Measurements from ENCODE around the gene RSBN1L. TPM values are rescaled to one million over a fixed set of nuclear protein-coding genes. Genes with fewer than 3 reads are reported as not detected.

Gene RSBN1L
- total RNA-seq, 1 donor from 2014 or later: 27.7 TPM

- Histone ChIP-seq H3K9me3 (no peaks in the 10 kb centered on the region), H3K36me3 (peaks cover 10% of the 10 kb centered on the region), H3K27ac (no peak overlapping the region), H3K4me1 (peaks cover 17% of the 10 kb centered on the region), H3K27me3 (no peaks in the 10 kb centered on the region), H3K4me3 (no peak overlapping the region)
- no peak for TF ChIP-seq CTCF (IDR thresholded peaks at IDR 0.05)
- ATAC-seq (no peak), DNase-seq (no peak)
- intact Hi-C loops (cut with DNase I): loop anchor here (10.0 kb wide), 1 partner anchor 88 kb away; no protein-coding TSS in a partner anchor
These were observed 56.9 kb downstream of the RSBN1L start for GRCh38 chr7:77753173-77753572.

GRCh38 chr7:77757589-77757988, 61.3 kb downstream of the RSBN1L start:
- Histone ChIP-seq H3K27ac (no peak overlapping the region), H3K9me3 (no peaks in the 10 kb centered on the region), H3K36me3 (no peaks in the 10 kb centered on the region), H3K4me1 (peaks cover 15% of the 10 kb centered on the region), H3K4me3 (no peak overlapping the region), H3K27me3 (no peaks in the 10 kb centered on the region)
- no peak for TF ChIP-seq CTCF (IDR thresholded peaks at IDR 0.05)
- ATAC-seq (peak; percentile 52), DNase-seq (no peak)
- intact Hi-C loops (cut with DNase I): loop anchor here (10.0 kb wide), 1 partner anchor 93 kb away; no protein-coding TSS in a partner anchor

GRCh38 chr7:77759294-77759889, 63.1 kb downstream of the RSBN1L start:
- DNase-seq: no peak
- no peaks in the 10 kb centered on the region for H3K36me3 ChIP-seq
- intact Hi-C loops (cut with DNase I): loop anchor here (10.0 kb wide), 1 partner anchor 95 kb away; no protein-coding TSS in a partner anchor
- H3K4me3 ChIP-seq: no peak overlapping the region
- no peaks in the 10 kb centered on the region for H3K27me3 ChIP-seq
- no peaks in the 10 kb centered on the region for H3K9me3 ChIP-seq
- TF ChIP-seq CTCF (IDR thresholded peaks at IDR 0.05): peak; percentile 82
- peak overlapping the region; percentile 18 for H3K27ac ChIP-seq
- peak; percentile 91 for ATAC-seq
- H3K4me1 ChIP-seq: peaks cover 9% of the 10 kb centered on the region

- Histone ChIP-seq H3K27me3 (no peaks in the 10 kb centered on the region), H3K36me3 (no peaks in the 10 kb centered on the region), H3K27ac (no peak overlapping the region), H3K4me3 (no peak overlapping the region), H3K9me3 (no peaks in the 10 kb centered on the region), H3K4me1 (peaks cover 10% of the 10 kb centered on the region)
- no peak for ATAC-seq
- no peak for TF ChIP-seq CTCF (IDR thresholded peaks at IDR 0.05)
- DNase-seq: no peak
- intact Hi-C loops (cut with DNase I): no loop called here
These were observed 64.7 kb downstream of the RSBN1L start for GRCh38 chr7:77760809-77761453.

- TF ChIP-seq CTCF (IDR thresholded peaks at IDR 0.05): no peak
- Histone ChIP-seq H3K9me3 (no peaks in the 10 kb centered on the region), H3K4me1 (peaks cover 7% of the 10 kb centered on the region), H3K27me3 (no peaks in the 10 kb centered on the region), H3K36me3 (peaks cover 15% of the 10 kb centered on the region), H3K27ac (no peak overlapping the region), H3K4me3 (no peak overlapping the region)
- ATAC-seq: no peak
- intact Hi-C loops (cut with DNase I): no loop called here
- no peak for DNase-seq
These were observed 69.2 kb downstream of the RSBN1L start for GRCh38 chr7:77765481-77765880.
